A549 (cell line): Measurements from ENCODE around the gene MAPK1IP1L. TPM values are rescaled to one million over a fixed set of nuclear protein-coding genes. Genes with fewer than 3 reads are reported as not detected.
A peak's percentile ranks its signal among the peaks of the same experiment; 100 is the strongest.

ENCODE experiments used
- ATAC-seq, 2 experiments: fragments of 200-7000 bp in 1 of 2; fragments of >200 bp in 1 of 2; cut with Nextera tagmentation in 1 of 2; cut with Tn5 transposase in 1 of 2; 3 replicates each; pipeline versions ENCODE4 v1.8.0 to v1.9.1; 2018 to 2020; ENCODE audit warnings: mild to moderate bottlenecking in 1 of 2, moderate library complexity in 1 of 2
- CTCF ChIA-PET: fragments of 300-600 bp; sonication (Branson Sonifier 250); formaldehyde crosslinking; extraction: SDS; loops from one replicate; lab custom pipeline; 2021; ENCODE audit warnings: antibody characterized with exemption, inconsistent platforms; lab: Yijun Ruan, JAX
- POLR2A ChIA-PET: fragments of 350-600 bp; formaldehyde crosslinking; extraction: SDS; loops from one replicate; lab custom pipeline; 2021; ENCODE audit warnings: antibody characterized with exemption, inconsistent platforms; lab: Yijun Ruan, JAX
- DNase-seq, 2 experiments: peaks; one replicate each; pipeline versions ENCODE4 v3.0.0 to v3.0.0-alpha.2; 2011 to 2016; ENCODE audit warnings: low read depth in 1 of 2, low spot score in 1 of 2
- FAIRE-seq: peaks from 2 replicates; lab custom pipeline; 2011; peaks lifted over from hg19 to GRCh38; lab: Jason Lieb, UNC
- H3K27ac ChIP-seq, 2 experiments: fragments of >200 bp; sonication (Bioruptor Twin); formaldehyde crosslinking; 3 replicates each; pipeline ENCODE4 v1.5.1; 2016 to 2017
- H3K4me1 ChIP-seq: fragments of >200 bp; sonication (Bioruptor Twin); formaldehyde crosslinking; 3 replicates; pipeline ENCODE4 v1.6.1; 2016
- H3K4me2 ChIP-seq: fragments of >200 bp; sonication (Bioruptor Twin); formaldehyde crosslinking; 3 replicates; pipeline ENCODE4 v1.6.1; 2016
- H3K4me3 ChIP-seq: fragments of >200 bp; sonication (Bioruptor Twin); formaldehyde crosslinking; 3 replicates; pipeline ENCODE4 v1.5.1; 2016
- H3K9me3 ChIP-seq: fragments of >200 bp; sonication (Bioruptor Twin); formaldehyde crosslinking; 3 replicates; pipeline ENCODE4 v1.6.1; 2016
- ATOH8 ChIP-seq: fragments of 250-450 bp; sonication (Bioruptor Pico); IDR thresholded peaks from 2 replicates; pipeline ENCODE4 v1.5.0; 2020; ENCODE audit warnings: low read depth, mild to moderate bottlenecking, moderate library complexity
- BHLHE40 ChIP-seq: IDR thresholded peaks from 2 replicates; pipeline ENCODE4 v1.6.1; 2012; ENCODE audit warnings: low read depth, low read length, inconsistent platforms
- CBX2 ChIP-seq: fragments of 200-600 bp; sonication (generic); IDR thresholded peaks from 2 replicates; pipeline ENCODE4 v1.6.1; 2016; ENCODE audit warnings: low read depth, mild to moderate bottlenecking, borderline replicate concordance
- CBX8 ChIP-seq: fragments of 200-600 bp; sonication (generic); IDR thresholded peaks from 2 replicates; pipeline ENCODE4 v1.6.1; 2016
- CEBPB ChIP-seq, 2 experiments: fragments of >200 bp in 1 of 2; sonication (Bioruptor Twin) in 1 of 2; formaldehyde crosslinking in 1 of 2; IDR thresholded peaks; 2 replicates each; pipeline ENCODE4 v1.6.1; 2012 to 2016
- CHD2 ChIP-seq: fragments of 150-350 bp; IDR thresholded peaks from 2 replicates; pipeline ENCODE4 v1.6.1; 2014; ENCODE audit warnings: low read length; ENCODE audit not compliant: partially characterized antibody
- EHMT2 ChIP-seq: fragments of 200-600 bp; sonication (generic); IDR thresholded peaks from 2 replicates; pipeline ENCODE4 v1.6.1; 2016; ENCODE audit warnings: antibody characterized with exemption, low read depth, mild to moderate bottlenecking, moderate library complexity
- ELK1 ChIP-seq: fragments of 150-350 bp; IDR thresholded peaks from 2 replicates; pipeline ENCODE4 v1.6.1; 2014; ENCODE audit warnings: low read depth, mild to moderate bottlenecking, low read length
- EP300 ChIP-seq, 2 experiments: fragments of >200 bp; sonication (Bioruptor Twin); formaldehyde crosslinking; IDR thresholded peaks; 2 replicates in 1 of 2; 3 replicates in 1 of 2; pipeline ENCODE4 v1.6.1; 2016 to 2017
- FOSB ChIP-seq: fragments of 250-450 bp; sonication (Bioruptor Pico); IDR thresholded peaks from 2 replicates; pipeline ENCODE4 v1.5.0; 2020; ENCODE audit warnings: mild to moderate bottlenecking, moderate library complexity
- FOSL2 ChIP-seq, 2 experiments: fragments of 450-650 bp in 1 of 2; fragments of >200 bp in 1 of 2; sonication (Bioruptor Twin) in 1 of 2; formaldehyde crosslinking; IDR thresholded peaks; 2 replicates each; pipeline versions ENCODE4 v1.5.0 to v1.6.1; 2016 to 2020; ENCODE audit warnings: mild to moderate bottlenecking in 1 of 2, moderate library complexity in 1 of 2
- FOXS1 ChIP-seq: fragments of 250-450 bp; sonication (Bioruptor Pico); IDR thresholded peaks from 2 replicates; pipeline ENCODE4 v1.5.0; 2020; ENCODE audit warnings: mild to moderate bottlenecking, moderate library complexity
- GATA3 ChIP-seq: IDR thresholded peaks from 2 replicates; pipeline ENCODE4 v1.6.1; 2012; ENCODE audit warnings: borderline replicate concordance
- HEYL ChIP-seq: fragments of 250-450 bp; sonication (Bioruptor Pico); IDR thresholded peaks from 2 replicates; pipeline ENCODE4 v1.8.0; 2021; ENCODE audit warnings: mild to moderate bottlenecking, moderate library complexity
- HOXA7 ChIP-seq: fragments of 250-450 bp; sonication (Bioruptor Pico); IDR thresholded peaks from 2 replicates; pipeline ENCODE4 v1.5.0; 2020; ENCODE audit warnings: mild to moderate bottlenecking, moderate library complexity
- HOXB5 ChIP-seq: fragments of 250-450 bp; sonication (Bioruptor Pico); IDR thresholded peaks from 2 replicates; pipeline ENCODE4 v1.5.0; 2020; ENCODE audit warnings: mild to moderate bottlenecking, moderate library complexity
- JUN ChIP-seq, 2 experiments: fragments of >200 bp; sonication (Bioruptor Twin); formaldehyde crosslinking; IDR thresholded peaks; 2 replicates in 1 of 2; 3 replicates in 1 of 2; pipeline ENCODE4 v1.6.1; 2016 to 2017
- JUNB ChIP-seq: fragments of >200 bp; sonication (Bioruptor Twin); formaldehyde crosslinking; IDR thresholded peaks from 2 replicates; pipeline ENCODE4 v1.6.1; 2016
- KDM1A ChIP-seq: fragments of 200-600 bp; sonication (generic); IDR thresholded peaks from 2 replicates; pipeline ENCODE4 v1.6.1; 2016; ENCODE audit warnings: low read depth, mild to moderate bottlenecking
- KDM5A ChIP-seq: fragments of 200-600 bp; sonication (generic); IDR thresholded peaks from 2 replicates; pipeline ENCODE4 v1.6.1; 2016; ENCODE audit warnings: antibody characterized with exemption, mild to moderate bottlenecking
- MAX ChIP-seq: IDR thresholded peaks from 2 replicates; pipeline ENCODE4 v1.6.1; 2012
- MAZ ChIP-seq: fragments of 150-350 bp; IDR thresholded peaks from 2 replicates; pipeline ENCODE4 v1.6.1; 2014; ENCODE audit warnings: antibody characterized with exemption, low read depth, low read length, borderline replicate concordance
- MYC ChIP-seq: IDR thresholded peaks from 2 replicates; pipeline ENCODE4 v1.6.1; 2012; ENCODE audit warnings: mild to moderate bottlenecking, inconsistent platforms, low read length, improper control_type of control experiment, borderline replicate concordance
- NPAS2 ChIP-seq: fragments of 250-450 bp; sonication (Bioruptor Pico); IDR thresholded peaks from 2 replicates; pipeline ENCODE4 v1.8.0; 2022; ENCODE audit warnings: mild to moderate bottlenecking, moderate library complexity, borderline replicate concordance
- NR3C1 ChIP-seq: fragments of >200 bp; sonication (Bioruptor Twin); formaldehyde crosslinking; IDR thresholded peaks from 3 replicates; pipeline ENCODE4 v1.6.1; 2017
- PBX3 ChIP-seq: IDR thresholded peaks from 2 replicates; pipeline ENCODE4 v1.6.1; 2012
- PHF8 ChIP-seq: fragments of 200-600 bp; sonication (generic); IDR thresholded peaks from 2 replicates; pipeline ENCODE4 v1.6.1; 2016; ENCODE audit warnings: low read depth, mild to moderate bottlenecking, antibody characterized with exemption, moderate library complexity, borderline replicate concordance
- POLR2A ChIP-seq: IDR thresholded peaks from 2 replicates; pipeline ENCODE4 v1.6.1; 2012; ENCODE audit warnings: mild to moderate bottlenecking, low read length
- POLR2AphosphoS2 ChIP-seq: conservative IDR thresholded peaks from 2 replicates; pipeline ENCODE4 v1.6.1; 2012; ENCODE audit warnings: low read length, improper control_type of control experiment, inconsistent platforms
- RFX5 ChIP-seq: fragments of 450-650 bp; IDR thresholded peaks from 2 replicates; pipeline ENCODE4 v1.7.1; 2014; ENCODE audit warnings: antibody characterized with exemption, mild to moderate bottlenecking, moderate library complexity
- RNF2 ChIP-seq: fragments of 200-600 bp; sonication (generic); IDR thresholded peaks from 2 replicates; pipeline ENCODE4 v1.6.1; 2016; ENCODE audit warnings: low read depth, mild to moderate bottlenecking, antibody characterized with exemption, moderate library complexity, borderline replicate concordance
- SMC3 ChIP-seq: fragments of >200 bp; sonication (Bioruptor Twin); formaldehyde crosslinking; IDR thresholded peaks from 3 replicates; pipeline ENCODE4 v1.6.1; 2018; ENCODE audit warnings: inconsistent platforms
- TFCP2L1 ChIP-seq: fragments of 250-450 bp; sonication (Bioruptor Pico); IDR thresholded peaks from 2 replicates; pipeline ENCODE4 v1.5.0; 2021; ENCODE audit warnings: mild to moderate bottlenecking
- TP53 ChIP-seq: fragments of 250-450 bp; sonication (Bioruptor Pico); IDR thresholded peaks from 2 replicates; pipeline ENCODE4 v1.5.0; 2021; ENCODE audit warnings: mild to moderate bottlenecking, moderate library complexity
- ZC3H11A ChIP-seq: fragments of 450-650 bp; IDR thresholded peaks from 2 replicates; pipeline ENCODE4 v1.6.1; 2014; ENCODE audit warnings: antibody characterized with exemption, mild to moderate bottlenecking
- ZFP36 ChIP-seq: fragments of 450-650 bp; IDR thresholded peaks from 2 replicates; pipeline ENCODE4 v1.6.1; 2014; ENCODE audit warnings: borderline replicate concordance; ENCODE audit not compliant: partially characterized antibody
- ZNF302 ChIP-seq: fragments of 250-450 bp; sonication (Bioruptor Pico); IDR thresholded peaks from 2 replicates; pipeline ENCODE4 v1.9.0; 2021; ENCODE audit warnings: inconsistent platforms, mild to moderate bottlenecking, moderate library complexity
- WGBS: methylation state at CpG from one replicate; pipeline ENCODE4 v1.1.6; 2017; ENCODE audit errors: missing lambda C conversion rate; 5-methylcytosine and 5-hydroxymethylcytosine counted together
- polyA plus RNA-seq, 4 experiments: library from polyadenylated mRNA; depleted of rRNA in 3 of 4; stranded (reverse); fragments of >200 nt; fragmentation: RNase III in 1 of 4; extraction: RNeasy Plus Mini Kit Qiagen cat#74134 plus additional on column Dnase treatment in 1 of 4; gene quantifications; 2 replicates in 3 of 4; 3 replicates in 1 of 4; pipeline ENCODE4 v1.2.3, GENCODE V29; 2011 to 2017
- TF ChIP-seq, protein P1 (sequence below): fragments of 450-650 bp; IDR thresholded peaks from 2 replicates; pipeline ENCODE4 v1.6.1; 2014; ENCODE audit warnings: antibody characterized with exemption
- TF ChIP-seq, protein P2 (sequence below): IDR thresholded peaks from 2 replicates; pipeline ENCODE4 v1.6.1; 2012; ENCODE audit warnings: low read depth, borderline replicate concordance

The MAPK1IP1L gene
- polyA plus RNA-seq, 2 of the 4 experiments (the other 2 are of a cell fraction): 42.9 to 72.3 TPM

DNA sequence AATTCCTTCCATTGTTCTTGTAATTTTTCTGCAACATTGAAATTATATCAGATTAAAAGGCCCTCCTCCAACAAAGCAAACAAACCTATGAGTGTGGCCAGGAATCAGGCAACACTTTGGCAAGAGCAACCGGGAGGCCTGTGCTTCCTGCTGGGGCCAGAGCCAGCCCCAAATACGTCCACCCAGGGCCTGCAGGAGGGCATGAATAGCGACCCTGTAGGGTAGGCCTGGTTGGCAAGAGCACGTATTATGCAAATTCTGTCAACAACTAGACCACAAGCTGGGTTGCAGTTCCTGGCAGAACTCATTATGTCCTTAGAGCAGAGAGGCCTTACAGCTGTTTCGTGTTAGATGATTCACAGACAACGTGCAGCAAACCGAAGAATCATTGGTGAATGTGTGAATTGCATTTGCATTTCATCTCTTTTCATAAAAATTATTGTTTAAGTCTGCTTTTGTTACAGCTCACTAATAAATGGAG lies 50.7 kb downstream of the MAPK1IP1L start:
- FAIRE-seq: peak; percentile 32
- Histone ChIP-seq H3K4me2 (peak overlapping the region; percentile 82), H3K4me1 (peaks cover 27% of the 10 kb centered on the region), H3K9me3 (peaks cover 11% of the 10 kb centered on the region), H3K27ac (peak overlapping the region; percentile 91 to 93), H3K4me3 (peak overlapping the region; percentile 33; the same call in 2 of the 3 replicates)
- CTCF ChIA-PET: interaction anchor here (0.7 to 5.2 kb wide), 7 partner anchors 10 to 58 kb away, joined by 3 to 34 read pairs (median 6); partner anchors contain the start of gene MAPK1IP1L
- DNase-seq: peak; percentile 62 to 84
- TF ChIP-seq TFCP2L1 (CRISPR knock-in tag) (no peak), PBX3 (no peak), CHD2 (no peak), JUN (IDR thresholded peaks at IDR 0.05) (no peak; a peak in 1 of 5 replicates), FOSL2 (IDR thresholded peaks at IDR 0.05) (no peak), FOSL2 (CRISPR knock-in tag; IDR thresholded peaks at IDR 0.05) (0 out of 2 replicates have a peak, but pooled peaks have one; percentile 31), CBX8 (no peak), POLR2A (no peak; the same call in 1 of the 2 replicates), CBX2 (no peak), TP53 (CRISPR knock-in tag) (no peak), KDM1A (no peak), CEBPB (IDR thresholded peaks at IDR 0.05) (peak in 1 of 2 experiments; percentile 51; a peak in 1 of 4 replicates), MYC (0 out of 2 replicates have a peak, but pooled peaks have one; percentile 16), MAZ (no peak), ZC3H11A (no peak), HOXB5 (CRISPR knock-in tag) (no peak), ZNF302 (no peak), EP300 (IDR thresholded peaks at IDR 0.05) (no peak), RFX5 (no peak), FOXS1 (CRISPR knock-in tag) (no peak), NR3C1 (no peak), HOXA7 (CRISPR knock-in tag) (no peak), RNF2 (no peak), NPAS2 (CRISPR knock-in tag) (no peak), MAX (peak; percentile 73), SMC3 (no peak), KDM5A (no peak), ATOH8 (CRISPR knock-in tag) (no peak), JUNB (no peak), FOSB (CRISPR knock-in tag) (no peak), HEYL (no peak), ZFP36 (no peak), GATA3 (peak; percentile 36; the same call in 1 of the 2 replicates), BHLHE40 (no peak), EHMT2 (no peak), POLR2AphosphoS2 (no peak), ELK1 (no peak), PHF8 (no peak)
- TF ChIP-seq, protein P1, sequence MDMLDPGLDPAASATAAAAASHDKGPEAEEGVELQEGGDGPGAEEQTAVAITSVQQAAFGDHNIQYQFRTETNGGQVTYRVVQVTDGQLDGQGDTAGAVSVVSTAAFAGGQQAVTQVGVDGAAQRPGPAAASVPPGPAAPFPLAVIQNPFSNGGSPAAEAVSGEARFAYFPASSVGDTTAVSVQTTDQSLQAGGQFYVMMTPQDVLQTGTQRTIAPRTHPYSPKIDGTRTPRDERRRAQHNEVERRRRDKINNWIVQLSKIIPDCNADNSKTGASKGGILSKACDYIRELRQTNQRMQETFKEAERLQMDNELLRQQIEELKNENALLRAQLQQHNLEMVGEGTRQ: no peak
- TF ChIP-seq, protein P2, sequence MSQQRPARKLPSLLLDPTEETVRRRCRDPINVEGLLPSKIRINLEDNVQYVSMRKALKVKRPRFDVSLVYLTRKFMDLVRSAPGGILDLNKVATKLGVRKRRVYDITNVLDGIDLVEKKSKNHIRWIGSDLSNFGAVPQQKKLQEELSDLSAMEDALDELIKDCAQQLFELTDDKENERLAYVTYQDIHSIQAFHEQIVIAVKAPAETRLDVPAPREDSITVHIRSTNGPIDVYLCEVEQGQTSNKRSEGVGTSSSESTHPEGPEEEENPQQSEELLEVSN: no peak
- 9% methylated on average over 7 of the region's 7 CpGs for WGBS
- POLR2A ChIA-PET: interaction anchor here (1.4 to 3.4 kb wide), 3 partner anchors 20 to 51 kb away, joined by 6 to 63 read pairs (median 12); partner anchors contain the start of genes LGALS3 and MAPK1IP1L
- peak; percentile 69 to 76 for ATAC-seq
